ENCODE data around the gene IFI30.

The IFI30 gene

GRCh38 chr19:18173572-18174288 lies at the start of gene IFI30:
Gene IFI30 (plus strand): TSS chr19:18173813. CDS start chr19:18173842, 29 bp downstream.
- no peak for DNase-seq

GRCh38 chr19:18123819-18124218 lies 49.8 kb upstream of the IFI30 start:
- DNase-seq = no peak

GRCh38 chr19:18126097-18126496 lies 47.5 kb upstream of the IFI30 start:
- no peak for DNase-seq

- DNase-seq = no peak
These were observed 45.6 kb upstream of the IFI30 start for GRCh38 chr19:18128044-18128443.

- no peak for DNase-seq
These were observed 44.8 kb upstream of the IFI30 start for GRCh38 chr19:18128805-18129204.

GRCh38 chr19:18130523-18131242 lies 42.9 kb upstream of the IFI30 start:
- DNase-seq = no peak

- no peak for DNase-seq
These were observed 41.6 kb upstream of the IFI30 start for GRCh38 chr19:18131841-18132596.

GRCh38 chr19:18135712-18136584 lies 37.7 kb upstream of the IFI30 start:
- DNase-seq = no peak

GRCh38 chr19:18137242-18137641 lies 36.4 kb upstream of the IFI30 start:
- DNase-seq = no peak

GRCh38 chr19:18137657-18138339 lies 35.8 kb upstream of the IFI30 start:
- DNase-seq = no peak

- DNase-seq = no peak
These were observed 33.1 kb upstream of the IFI30 start for GRCh38 chr19:18140473-18140872.

GRCh38 chr19:18141031-18141430 lies 32.6 kb upstream of the IFI30 start:
- DNase-seq = no peak

GRCh38 chr19:18143902-18144301 lies 29.7 kb upstream of the IFI30 start:
- no peak for DNase-seq

- no peak for DNase-seq
These were observed 29.3 kb upstream of the IFI30 start for GRCh38 chr19:18144361-18144760.

- DNase-seq = no peak
These were observed 28.7 kb upstream of the IFI30 start for GRCh38 chr19:18144906-18145305.

GRCh38 chr19:18145391-18145999 lies 28.1 kb upstream of the IFI30 start:
- DNase-seq = no peak

GRCh38 chr19:18147396-18147795 lies 26.2 kb upstream of the IFI30 start:
- DNase-seq = no peak

GRCh38 chr19:18149596-18149975 lies 24.0 kb upstream of the IFI30 start:
- DNase-seq = no peak

GRCh38 chr19:18150776-18151624 lies 22.6 kb upstream of the IFI30 start:
- no peak for DNase-seq

- DNase-seq = peak; percentile 95
These were observed 21.2 kb upstream of the IFI30 start for GRCh38 chr19:18152442-18152816.

Measured in amniotic stem cell (primary cell).